DND-41 (cell line): ENCODE measurements around the gene SLC35E3.

Experiments
- EZH2 ChIP-seq: IDR thresholded peaks from 3 replicates; pipeline ENCODE4 v1.6.1; 2012; ENCODE audit warnings: borderline replicate concordance, low read depth, mild to moderate bottlenecking, moderate library complexity, low read length, inconsistent platforms; ENCODE audit not compliant: severe bottlenecking
- TF ChIP-seq, protein P1 (sequence below): IDR thresholded peaks from 2 replicates; pipeline ENCODE4 v1.5.1; 2012; ENCODE audit warnings: borderline replicate concordance, low read length, moderate library complexity, mild to moderate bottlenecking; ENCODE audit not compliant: poor library complexity, severe bottlenecking; ENCODE audit errors: extremely low read depth

DNA sequence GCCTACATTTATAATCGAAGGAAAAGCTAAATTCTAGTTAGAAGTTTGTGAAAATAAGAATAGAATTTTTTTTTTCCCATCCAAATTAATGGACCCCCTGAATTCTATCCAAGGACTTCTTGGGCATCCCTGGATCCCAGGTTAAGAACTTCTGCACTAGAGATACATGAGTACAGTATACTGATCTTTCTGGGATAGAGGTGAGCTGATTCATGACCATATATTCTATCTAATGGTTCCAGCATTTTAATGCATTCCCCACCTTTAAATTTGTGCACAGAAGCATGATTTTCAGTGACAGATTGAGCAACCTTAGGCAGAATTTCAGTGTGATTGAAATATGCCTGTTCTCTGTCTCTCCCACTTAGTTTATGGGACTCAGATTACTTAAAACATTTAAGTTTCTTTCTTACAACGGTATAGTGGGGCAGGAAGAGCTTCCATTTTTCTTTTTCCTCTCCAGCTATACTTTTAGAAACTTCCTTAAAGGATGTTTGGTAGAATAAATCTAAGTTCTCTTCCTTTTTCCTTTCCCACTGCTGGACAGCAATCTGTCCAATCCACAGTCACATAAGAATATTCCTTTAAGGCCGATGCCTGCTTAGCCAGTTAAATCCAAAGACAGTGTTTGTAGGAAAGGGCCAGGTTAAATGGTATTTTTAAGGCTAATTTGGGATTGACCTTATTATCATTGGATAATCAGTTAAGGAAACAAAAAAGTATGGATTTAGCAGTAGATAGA lies 68.7 kb downstream of the SLC35E3 start:
- TF ChIP-seq, protein P1, sequence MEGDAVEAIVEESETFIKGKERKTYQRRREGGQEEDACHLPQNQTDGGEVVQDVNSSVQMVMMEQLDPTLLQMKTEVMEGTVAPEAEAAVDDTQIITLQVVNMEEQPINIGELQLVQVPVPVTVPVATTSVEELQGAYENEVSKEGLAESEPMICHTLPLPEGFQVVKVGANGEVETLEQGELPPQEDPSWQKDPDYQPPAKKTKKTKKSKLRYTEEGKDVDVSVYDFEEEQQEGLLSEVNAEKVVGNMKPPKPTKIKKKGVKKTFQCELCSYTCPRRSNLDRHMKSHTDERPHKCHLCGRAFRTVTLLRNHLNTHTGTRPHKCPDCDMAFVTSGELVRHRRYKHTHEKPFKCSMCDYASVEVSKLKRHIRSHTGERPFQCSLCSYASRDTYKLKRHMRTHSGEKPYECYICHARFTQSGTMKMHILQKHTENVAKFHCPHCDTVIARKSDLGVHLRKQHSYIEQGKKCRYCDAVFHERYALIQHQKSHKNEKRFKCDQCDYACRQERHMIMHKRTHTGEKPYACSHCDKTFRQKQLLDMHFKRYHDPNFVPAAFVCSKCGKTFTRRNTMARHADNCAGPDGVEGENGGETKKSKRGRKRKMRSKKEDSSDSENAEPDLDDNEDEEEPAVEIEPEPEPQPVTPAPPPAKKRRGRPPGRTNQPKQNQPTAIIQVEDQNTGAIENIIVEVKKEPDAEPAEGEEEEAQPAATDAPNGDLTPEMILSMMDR, result no peak
- TF ChIP-seq EZH2, result no peak
